Measurements from ENCODE around the gene ANP32E.

GRCh38 chr1:150227228-150227627 is 8.7 kb downstream of the ANP32E start:
- no peak for TF ChIP-seq CTCF (IDR thresholded peaks at IDR 0.05; ENCODE audit: insufficient read depth, low read length)
- no peak for TF ChIP-seq SPI1 (IDR thresholded peaks at IDR 0.05; ENCODE audit: borderline replicate concordance, low read depth)
- TF ChIP-seq POLR2AphosphoS5 (IDR thresholded peaks at IDR 0.05; ENCODE audit: low read depth): no peak
- no peak for TF ChIP-seq GABPA (IDR thresholded peaks at IDR 0.05; ENCODE audit: low read depth)
